Activated CD4-positive, alpha-beta T cell treated with anti-CD3 and anti-CD28 coated beads for 24 hours (primary cell): ENCODE data around the gene OR5K3.

Experiments
- DNase-seq, 2 donors: peaks; one replicate each; pipeline ENCODE4 v3.0.0-alpha.2; 2020; ENCODE audit warnings: low read depth in 2 of 2

The OR5K3 gene

GRCh38 chr3:98433764-98434163 is 43.3 kb downstream of the OR5K3 start:
- DNase-seq = no peak

- no peak for DNase-seq
These were observed 43.9 kb downstream of the OR5K3 start for GRCh38 chr3:98434412-98434811.

GRCh38 chr3:98440283-98440682 is 49.8 kb downstream of the OR5K3 start:
- no peak for DNase-seq
